Activated CD4-positive, alpha-beta T cell treated with anti-CD3 and anti-CD28 coated beads, Interleukin-2, amount 10 ng/mL, durations not matched to agents 24 days and 14 days (primary cell): ENCODE results near the gene AARS2. TPM values are rescaled to one million over a fixed set of nuclear protein-coding genes. Genes with fewer than 3 reads are reported as not detected.

Experiments used
- DNase-seq: peaks from one replicate; pipeline ENCODE4 v3.0.0; 2022
- H3K27ac Mint-ChIP-seq: one replicate; pipeline ENCODE4 v1.8.0; 2022; ENCODE audit warnings: mild to moderate bottlenecking, mixed read lengths
- H3K27me3 Mint-ChIP-seq: one replicate; pipeline ENCODE4 v1.8.0; 2022; ENCODE audit warnings: mixed read lengths
- H3K36me3 Mint-ChIP-seq: one replicate; pipeline ENCODE4 v1.8.0; 2022; ENCODE audit warnings: low read depth, mild to moderate bottlenecking, mixed read lengths
- H3K4me1 Mint-ChIP-seq: one replicate; pipeline ENCODE4 v1.8.0; 2021; ENCODE audit warnings: mixed read lengths
- H3K4me3 Mint-ChIP-seq: one replicate; pipeline ENCODE4 v1.8.0; 2022; ENCODE audit warnings: mild to moderate bottlenecking, moderate library complexity, mixed read lengths
- H3K9me3 Mint-ChIP-seq: one replicate; pipeline ENCODE4 v1.8.0; 2021; ENCODE audit warnings: mixed read lengths
- intact Hi-C: fragments of 100-400 bp; cut with micrococcal nuclease; formaldehyde crosslinking; loops from one replicate; pipeline ENCODE4 v1.15.1; 2023
- total RNA-seq: library from RNA; stranded (reverse); gene quantifications from 2 replicates; pipeline ENCODE4 v1.2.3, GENCODE V29; 2022

Gene AARS2
- total RNA-seq, 1 donor from 2014 or later: 22.4 TPM

DNA sequence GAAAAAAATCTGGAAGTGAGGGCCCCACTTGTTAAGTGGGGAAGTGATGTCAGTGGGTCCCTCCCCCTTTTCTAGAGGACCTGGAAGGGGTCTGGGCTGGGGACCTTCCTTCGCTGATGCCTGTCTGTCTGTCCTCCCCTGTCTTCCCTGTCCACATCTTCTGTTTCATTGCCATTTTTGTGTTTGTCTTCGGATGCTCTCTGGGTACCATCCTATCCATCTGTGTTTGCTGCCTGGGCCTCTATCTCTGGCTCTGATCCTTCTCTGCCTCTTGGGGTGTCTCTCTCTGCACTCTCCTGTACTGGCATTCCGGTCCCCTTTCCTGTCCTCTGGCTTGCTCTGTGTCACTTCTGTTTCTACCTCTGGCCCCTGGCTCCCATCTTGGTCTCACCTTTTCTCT is 40.6 kb downstream of the AARS2 start:
- H3K9me3 Mint-ChIP-seq: no peaks in the 10 kb centered on the region
- H3K36me3 Mint-ChIP-seq: no peaks in the 10 kb centered on the region
- peaks cover 63% of the 10 kb centered on the region for H3K27me3 Mint-ChIP-seq
- peaks cover 16% of the 10 kb centered on the region for H3K4me1 Mint-ChIP-seq
- H3K4me3 Mint-ChIP-seq: no peak overlapping the region
- no peak for DNase-seq
- intact Hi-C loops: no loop called here
- H3K27ac Mint-ChIP-seq: no peak overlapping the region

DNA sequence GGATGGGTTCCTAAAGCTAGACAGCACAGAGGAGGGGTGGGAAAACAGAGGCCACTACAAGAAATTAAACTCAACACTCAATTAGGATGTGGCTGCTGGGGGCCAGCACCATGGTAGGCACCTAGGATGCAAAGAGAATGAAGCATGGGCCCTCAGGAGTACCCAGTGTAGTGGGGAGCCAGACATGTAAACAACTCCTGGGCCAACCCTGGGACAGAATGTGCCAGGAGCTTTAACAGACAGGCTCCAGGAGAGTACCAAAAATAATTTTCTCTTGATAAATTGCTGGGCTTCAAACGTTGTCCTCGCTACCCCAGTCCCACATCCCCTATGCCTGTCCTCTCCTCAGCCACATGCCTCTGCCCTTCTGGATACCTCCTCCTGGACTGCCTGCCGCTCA is 41.2 kb downstream of the AARS2 start:
- no peak overlapping the region for H3K27ac Mint-ChIP-seq
- no peaks in the 10 kb centered on the region for H3K36me3 Mint-ChIP-seq
- peaks cover 20% of the 10 kb centered on the region for H3K4me1 Mint-ChIP-seq
- H3K27me3 Mint-ChIP-seq: peaks cover 57% of the 10 kb centered on the region
- peak overlapping the region; percentile 10 for H3K4me3 Mint-ChIP-seq
- intact Hi-C loops: no loop called here
- H3K9me3 Mint-ChIP-seq: no peaks in the 10 kb centered on the region
- no peak for DNase-seq

DNA sequence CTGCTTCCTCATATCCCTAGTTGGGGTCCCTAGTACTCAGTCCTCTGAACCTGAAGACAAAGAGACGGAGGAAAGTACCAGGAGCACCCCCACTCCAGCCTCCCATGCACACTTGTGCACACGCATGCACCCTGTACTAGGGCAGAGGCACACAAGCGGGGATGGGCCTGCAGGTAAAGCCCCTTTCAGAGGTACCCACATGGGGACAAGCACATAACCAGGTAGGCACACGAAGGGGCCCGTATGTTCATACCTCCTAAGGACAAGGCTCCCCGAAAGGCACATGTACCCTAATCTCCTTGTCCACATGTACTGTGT is 41.8 kb downstream of the AARS2 start:
- intact Hi-C loops: no loop called here
- no peaks in the 10 kb centered on the region for H3K36me3 Mint-ChIP-seq
- no peak overlapping the region for H3K27ac Mint-ChIP-seq
- peak overlapping the region; percentile 67 for H3K4me3 Mint-ChIP-seq
- H3K27me3 Mint-ChIP-seq: peaks cover 55% of the 10 kb centered on the region
- H3K9me3 Mint-ChIP-seq: no peaks in the 10 kb centered on the region
- H3K4me1 Mint-ChIP-seq: peaks cover 25% of the 10 kb centered on the region
- no peak for DNase-seq

DNA sequence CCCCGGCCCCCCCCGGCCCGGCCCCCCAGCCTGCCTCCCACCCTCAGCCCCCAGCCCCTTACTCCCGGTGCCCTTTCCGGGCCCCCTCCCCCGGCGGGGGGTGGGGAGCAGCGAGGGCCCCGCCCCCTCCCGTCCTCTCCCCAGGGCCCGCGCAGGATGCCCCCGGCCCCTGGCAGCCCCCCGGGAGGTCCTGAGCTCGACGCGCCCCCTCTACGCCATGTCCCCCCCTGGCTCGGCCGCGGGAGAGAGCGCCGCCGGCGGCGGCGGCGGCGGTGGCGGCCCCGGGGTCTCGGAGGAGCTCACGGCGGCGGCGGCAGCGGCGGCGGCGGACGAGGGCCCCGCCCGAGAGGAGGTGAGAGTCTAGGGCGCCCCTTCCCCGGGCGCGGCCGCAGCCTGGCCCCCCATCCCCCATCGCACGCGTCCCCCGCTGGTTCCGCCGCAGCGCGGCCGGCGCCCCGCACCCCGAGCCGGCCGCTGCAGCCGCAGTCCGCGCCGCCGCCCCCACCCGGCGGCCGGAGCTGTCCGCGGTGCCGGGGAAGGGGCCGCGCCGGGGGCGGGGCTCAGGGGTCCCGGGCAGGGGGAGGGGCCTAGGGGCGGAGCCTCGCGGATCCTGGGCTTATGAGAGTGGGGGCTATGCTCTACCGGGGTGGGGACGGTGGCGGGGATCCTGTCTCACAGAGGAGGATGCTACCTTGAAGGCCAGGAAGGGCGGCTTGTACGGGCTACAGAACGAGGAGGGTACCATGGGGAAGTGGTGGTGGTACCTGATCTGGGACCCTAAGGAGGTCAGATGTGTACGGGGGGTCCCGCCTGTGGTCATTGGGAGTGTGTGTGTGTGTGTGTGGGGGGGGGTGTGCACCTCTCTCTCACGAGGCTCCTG is 42.4 kb downstream of the AARS2 start:
- DNase-seq: peak; percentile 72

DNA sequence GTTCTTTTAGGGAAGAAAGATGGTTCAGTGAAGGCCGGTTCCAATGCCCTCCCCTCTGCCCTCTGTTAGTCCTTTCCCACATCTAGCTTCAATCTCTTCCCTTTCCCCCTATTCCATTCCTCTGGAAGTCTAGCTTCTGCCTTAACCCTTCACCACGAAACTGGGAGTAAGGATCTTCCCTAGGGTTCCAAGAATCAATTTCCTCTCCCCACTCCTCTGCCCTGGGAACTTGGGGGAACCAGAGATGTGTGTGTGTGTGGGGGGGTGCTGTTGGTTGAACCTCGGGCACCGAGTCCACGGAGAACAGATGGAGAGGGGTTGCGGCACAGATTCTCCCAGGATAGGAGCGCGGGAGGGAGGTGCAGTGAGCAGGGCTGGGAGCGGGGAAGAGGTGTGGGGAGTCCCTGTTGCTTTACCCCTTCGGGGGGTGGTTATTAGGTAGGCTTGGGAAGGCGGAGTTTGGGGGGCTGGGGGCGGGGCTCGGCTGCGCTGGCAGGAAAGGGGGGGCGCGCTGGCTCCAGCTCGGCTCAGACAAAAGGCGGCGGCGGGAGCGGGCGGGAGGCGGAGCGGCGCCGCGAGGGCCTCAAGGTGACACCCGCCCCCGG is 43.1 kb downstream of the AARS2 start, which contains the start of gene TMEM151B:
Gene TMEM151B (plus strand): TSS at position 530 of the 605 bp plus-strand sequence. CDS start 293 bp downstream, outside the sequence.
- H3K9me3 Mint-ChIP-seq: no peaks in the 10 kb centered on the region
- peaks cover 30% of the 10 kb centered on the region for H3K4me1 Mint-ChIP-seq
- H3K27ac Mint-ChIP-seq: peak within 1 kb of the TSS; percentile 29
- no peak for DNase-seq
- peaks cover 55% of the 10 kb centered on the region for H3K27me3 Mint-ChIP-seq
- no peaks in the 10 kb centered on the region for H3K36me3 Mint-ChIP-seq
- H3K4me3 Mint-ChIP-seq: peak within 1 kb of the TSS; percentile 77
- intact Hi-C loops: loop anchor here (2.0 kb wide), 2 partner anchors 117 to 187 kb away; partner anchors contain the start of gene CDC5L

More for the DNA sequence above, 42.4 kb downstream of the AARS2 start:
- Mint-ChIP-seq H3K36me3 (no peaks in the 10 kb centered on the region), H3K27me3 (peaks cover 55% of the 10 kb centered on the region), H3K9me3 (no peaks in the 10 kb centered on the region), H3K27ac (no peak overlapping the region), H3K4me3 (peak overlapping the region; percentile 67), H3K4me1 (peaks cover 30% of the 10 kb centered on the region)
- intact Hi-C loops: no loop called here

DNA sequence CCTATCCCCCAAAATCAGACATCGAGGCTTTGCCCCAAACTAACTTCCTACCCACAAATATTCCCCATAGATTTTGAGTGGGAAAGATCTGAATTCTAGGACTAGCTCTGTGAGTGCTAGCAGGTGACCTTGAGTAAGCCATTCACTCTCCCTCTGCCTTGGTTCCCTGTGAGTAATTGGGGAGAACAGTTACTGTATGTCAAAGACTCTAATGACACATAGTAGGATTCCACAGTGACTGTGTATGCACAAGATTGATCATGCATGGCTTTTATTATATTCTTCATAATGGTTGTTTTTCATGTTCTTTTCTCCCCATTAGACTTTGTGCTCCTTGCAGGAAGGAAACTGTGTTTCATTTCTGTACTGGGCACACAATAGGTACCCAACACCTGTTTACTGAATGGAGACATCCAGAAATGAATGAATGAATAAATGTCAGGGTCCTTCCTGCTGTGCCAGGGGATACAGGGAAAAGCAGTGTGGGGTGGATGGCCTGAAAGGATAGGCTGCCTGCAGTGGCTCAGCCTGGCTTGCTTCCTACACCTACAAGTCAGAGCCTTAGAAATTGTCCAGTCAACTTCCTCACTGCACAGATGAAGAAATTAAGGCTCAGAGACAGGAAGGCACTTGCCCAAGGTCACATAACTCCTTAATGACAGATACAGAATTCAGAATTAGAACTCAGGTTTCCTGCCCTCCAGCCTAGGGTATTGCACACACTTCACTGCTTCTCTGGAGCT is 43.8 kb downstream of the AARS2 start:
- peaks cover 50% of the 10 kb centered on the region for H3K27me3 Mint-ChIP-seq

DNA sequence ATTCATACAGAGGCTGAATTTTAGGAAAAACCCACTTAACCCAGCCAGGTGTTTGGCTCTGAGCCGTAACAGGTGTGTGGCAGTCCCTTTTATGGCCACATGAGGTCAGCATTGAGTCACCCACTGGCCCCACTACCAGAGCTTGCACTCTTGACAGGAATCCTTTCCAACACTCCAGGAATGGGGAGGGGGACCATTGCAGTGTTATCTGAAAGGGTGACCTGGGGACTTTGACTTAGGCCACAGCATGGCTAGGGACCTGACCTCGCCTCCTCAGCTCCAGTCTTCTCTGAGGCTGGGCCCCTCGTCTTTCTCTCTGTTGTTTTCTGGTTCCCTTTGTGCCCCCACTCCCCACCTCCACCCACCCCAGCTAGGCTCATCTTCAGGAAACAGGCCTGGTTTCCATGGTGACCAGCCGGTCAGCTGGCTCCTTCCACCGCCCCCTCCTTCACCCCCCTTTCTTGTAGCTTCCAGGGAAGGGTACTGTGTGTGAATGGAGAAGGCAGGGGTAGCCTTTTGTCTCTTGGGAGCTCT is 45.0 kb downstream of the AARS2 start:
- intact Hi-C loops: loop anchor here (1.0 to 2.0 kb wide), 5 partner anchors 36 to 189 kb away; partner anchors contain the start of genes AARS2 and CDC5L
- DNase-seq: peak; percentile 90
- Mint-ChIP-seq H3K4me1 (peaks cover 38% of the 10 kb centered on the region), H3K27me3 (peaks cover 41% of the 10 kb centered on the region), H3K36me3 (peaks cover 10% of the 10 kb centered on the region), H3K9me3 (no peaks in the 10 kb centered on the region), H3K4me3 (no peak overlapping the region), H3K27ac (no peak overlapping the region)

More for the DNA sequence above, 43.8 kb downstream of the AARS2 start:
- Mint-ChIP-seq H3K9me3 (no peaks in the 10 kb centered on the region), H3K27ac (no peak overlapping the region), H3K4me3 (peak overlapping the region; percentile 77), H3K36me3 (peaks cover 3% of the 10 kb centered on the region), H3K4me1 (peaks cover 31% of the 10 kb centered on the region)
- intact Hi-C loops: loop anchor here (2.0 kb wide), 2 partner anchors 117 to 187 kb away; partner anchors contain the start of gene CDC5L
- DNase-seq: peak; percentile 62

DNA sequence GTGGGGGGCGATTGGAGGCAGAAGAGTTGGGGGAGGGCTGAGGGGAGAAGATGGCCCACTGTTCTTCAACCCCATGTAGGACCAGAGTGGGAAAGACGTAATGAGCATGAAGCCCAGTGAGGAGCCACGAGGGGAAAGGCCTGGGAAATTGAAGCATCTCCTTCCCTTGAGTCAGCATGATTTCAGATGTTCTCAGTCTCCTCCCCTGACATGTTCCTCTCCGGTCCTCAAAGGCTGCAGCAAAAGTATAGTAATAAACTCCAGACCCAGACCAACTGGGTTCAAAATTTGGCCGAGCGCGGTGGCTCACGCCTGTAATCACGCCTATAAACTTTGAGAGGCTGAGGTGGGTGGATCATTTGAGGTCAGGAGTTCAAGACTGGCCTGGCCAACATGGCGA is 45.9 kb downstream of the AARS2 start:
- H3K4me3 Mint-ChIP-seq: no peak overlapping the region
- no peak overlapping the region for H3K27ac Mint-ChIP-seq
- peaks cover 48% of the 10 kb centered on the region for H3K4me1 Mint-ChIP-seq
- no peaks in the 10 kb centered on the region for H3K9me3 Mint-ChIP-seq
- no peak for DNase-seq
- peaks cover 32% of the 10 kb centered on the region for H3K27me3 Mint-ChIP-seq
- intact Hi-C loops: no loop called here
- peaks cover 19% of the 10 kb centered on the region for H3K36me3 Mint-ChIP-seq

DNA sequence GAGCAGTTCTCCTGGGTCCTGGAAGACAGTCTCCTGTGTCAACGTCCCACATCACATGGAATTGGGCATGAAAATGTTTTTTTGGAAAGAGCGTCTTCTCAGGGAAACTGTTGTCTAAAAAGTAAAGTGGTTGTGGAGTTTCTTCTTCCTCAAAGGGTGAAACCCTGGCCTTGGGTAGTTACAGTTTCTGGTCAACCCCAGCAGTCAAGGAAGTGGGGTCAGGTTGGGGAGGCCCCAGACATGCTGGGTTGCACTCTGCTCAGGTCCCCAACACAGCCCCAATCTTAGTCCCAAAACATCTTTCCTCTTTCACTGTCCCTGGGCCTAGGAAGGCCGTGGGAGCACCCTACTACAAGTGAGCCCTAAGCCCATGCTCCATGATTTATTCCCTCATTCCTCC is 46.8 kb downstream of the AARS2 start:
- peaks cover 25% of the 10 kb centered on the region for H3K36me3 Mint-ChIP-seq
- intact Hi-C loops: no loop called here
- DNase-seq: no peak

DNA sequence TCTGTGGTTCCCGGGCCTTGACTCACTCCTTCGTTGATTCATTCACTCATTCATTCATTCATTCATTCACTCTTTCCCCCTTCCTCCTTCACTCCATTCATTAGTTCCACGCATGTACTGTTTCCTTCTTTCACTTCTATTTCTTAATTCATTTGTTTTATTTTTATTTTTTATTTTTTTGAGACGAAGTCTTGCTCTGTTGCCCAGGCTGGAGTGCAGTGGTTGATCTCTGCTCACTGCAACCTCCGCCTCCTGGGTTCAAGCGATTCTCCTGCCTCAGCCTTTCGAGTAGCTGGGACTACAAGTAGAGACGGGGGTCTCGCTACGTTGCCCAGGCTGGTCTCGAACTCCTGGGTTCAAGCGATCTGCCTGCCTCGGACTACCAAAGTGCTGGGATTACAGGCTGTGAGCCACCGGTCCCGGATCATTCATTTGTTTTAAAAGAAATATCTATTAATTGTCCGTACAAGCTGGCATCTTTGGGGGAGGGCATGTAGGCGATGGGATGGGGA is 47.4 kb downstream of the AARS2 start:
- peaks cover 58% of the 10 kb centered on the region for H3K4me1 Mint-ChIP-seq
- H3K27me3 Mint-ChIP-seq: peaks cover 19% of the 10 kb centered on the region
- H3K4me3 Mint-ChIP-seq: peak overlapping the region; percentile 100
- H3K9me3 Mint-ChIP-seq: no peaks in the 10 kb centered on the region
- H3K36me3 Mint-ChIP-seq: peaks cover 31% of the 10 kb centered on the region
- DNase-seq: no peak
- H3K27ac Mint-ChIP-seq: peak overlapping the region; percentile 97
- intact Hi-C loops: loop anchor here (1.0 kb wide), 1 partner anchor 18 kb away; the partner anchor contains the start of gene HSP90AB1

More for the DNA sequence above, 46.8 kb downstream of the AARS2 start:
- Mint-ChIP-seq H3K27ac (peak overlapping the region; percentile 81), H3K27me3 (peaks cover 23% of the 10 kb centered on the region), H3K4me3 (peak overlapping the region; percentile 100), H3K4me1 (peaks cover 52% of the 10 kb centered on the region), H3K9me3 (no peaks in the 10 kb centered on the region)

DNA sequence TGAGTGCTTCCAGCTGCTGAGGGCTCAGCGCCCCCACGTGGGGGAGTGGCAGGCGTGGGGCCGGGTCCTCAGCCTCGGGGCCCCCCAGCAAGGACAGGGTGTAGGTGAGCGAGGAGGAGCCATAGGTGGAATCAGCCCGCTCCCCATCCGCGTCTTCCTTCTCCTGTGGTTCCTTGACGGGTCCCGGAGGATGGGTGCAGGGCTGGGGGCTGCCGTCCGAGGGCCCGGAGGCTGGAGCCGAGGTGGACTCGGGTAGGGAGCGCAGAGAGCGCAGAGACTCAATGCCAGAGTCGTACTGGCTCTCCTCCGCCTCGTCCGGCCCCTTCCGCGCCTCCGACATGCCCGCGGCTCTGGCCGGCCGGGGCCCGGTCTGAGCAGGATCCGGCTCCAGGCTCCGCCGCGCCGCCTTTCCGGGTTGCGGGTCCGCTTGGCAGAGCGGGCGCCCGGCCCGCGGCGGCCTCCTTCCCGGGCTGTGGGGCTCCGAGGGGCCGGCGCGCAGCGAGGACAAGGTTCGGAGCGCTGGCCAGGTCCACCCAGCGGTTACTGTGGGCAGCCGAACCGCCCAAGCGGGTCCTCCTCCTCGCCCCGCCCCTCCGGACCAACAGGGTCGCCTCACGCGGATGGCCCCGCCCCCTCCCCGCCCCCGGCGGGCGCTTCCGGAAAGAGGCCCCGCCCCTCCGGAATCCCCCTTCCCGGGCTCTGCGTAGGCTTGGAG is 48.0 kb downstream of the AARS2 start, which contains the start of gene NFKBIE:
Gene NFKBIE (minus strand): TSS at position 545 of the 715 bp plus-strand sequence. CDS start 205 bp downstream, at position 340.
- peaks cover 59% of the 10 kb centered on the region for H3K4me1 Mint-ChIP-seq
- peak within 1 kb of the TSS; percentile 97 for H3K27ac Mint-ChIP-seq
- peak within 1 kb of the TSS; percentile 100 for H3K4me3 Mint-ChIP-seq
- intact Hi-C loops: loop anchor here (1.0 kb wide), 1 partner anchor 18 kb away; the partner anchor contains the start of gene HSP90AB1
- H3K36me3 Mint-ChIP-seq: peaks cover 34% of the 10 kb centered on the region
- H3K9me3 Mint-ChIP-seq: no peaks in the 10 kb centered on the region
- H3K27me3 Mint-ChIP-seq: peaks cover 19% of the 10 kb centered on the region
- peak; percentile 98 for DNase-seq

DNA sequence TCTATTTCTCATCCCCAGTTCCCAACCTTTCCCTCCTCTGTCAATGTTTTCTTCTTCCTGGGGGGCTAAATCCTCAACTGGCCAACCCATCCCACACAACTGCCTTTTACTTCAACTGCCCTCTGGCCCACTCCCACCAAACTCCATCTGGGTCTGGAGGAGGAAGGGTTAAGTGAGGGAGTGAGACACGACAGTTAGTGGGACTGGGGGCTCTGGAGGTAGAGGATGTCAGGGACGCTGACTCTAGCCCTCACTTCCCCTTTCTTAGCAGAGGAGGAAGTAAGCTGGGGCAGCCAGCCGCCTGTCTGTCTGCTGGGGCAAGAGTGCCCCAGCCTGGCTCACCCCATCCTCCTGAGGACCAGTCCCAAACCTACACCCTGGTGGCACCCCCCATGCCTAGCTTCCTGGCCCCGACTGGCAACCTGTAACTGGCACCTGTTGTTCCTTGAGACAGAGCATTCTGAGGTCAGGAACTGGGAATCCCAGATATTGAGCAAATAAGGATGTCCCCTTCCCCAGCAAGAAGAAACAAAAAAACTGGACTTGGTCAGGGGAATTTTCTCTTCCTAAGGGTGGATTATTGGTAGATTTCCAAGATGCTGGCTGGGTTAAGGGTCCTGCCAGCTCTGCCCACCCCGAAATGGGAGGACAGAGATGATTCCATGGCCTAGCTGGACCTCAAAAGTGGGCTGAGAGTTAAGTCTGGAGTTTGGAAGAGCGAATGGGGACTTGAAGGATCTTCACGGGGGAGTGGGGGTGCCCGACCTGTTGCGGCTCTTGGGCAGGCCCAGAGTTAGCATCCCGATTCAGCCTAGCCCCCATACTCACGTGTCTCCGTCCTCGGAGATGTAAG is 48.8 kb downstream of the AARS2 start:
- Mint-ChIP-seq H3K4me1 (peaks cover 51% of the 10 kb centered on the region), H3K4me3 (peak overlapping the region; percentile 100), H3K9me3 (no peaks in the 10 kb centered on the region), H3K36me3 (peaks cover 38% of the 10 kb centered on the region), H3K27ac (peak overlapping the region; percentile 97), H3K27me3 (peaks cover 11% of the 10 kb centered on the region)
- intact Hi-C loops: loop anchor here (1.0 kb wide), 1 partner anchor 17 kb away; the partner anchor contains the start of gene HSP90AB1
- DNase-seq: peak; percentile 82
